HG03575 (cell line): ENCODE data around the gene EPB41L4B.
"Not testable (repeated sequence)": the region's sequence is repeated elsewhere in the genome, so short reads cannot be mapped to it uniquely, and the experiment has no call there.

Experiments
- ATAC-seq: cut with Tn5 transposase; IDR thresholded peaks from one replicate; pipeline ENCODE4 v1.9.1; 2021; ENCODE audit not compliant: unreplicated experiment, insufficient number of reproducible peaks, low FRiP score; ENCODE audit errors: extremely low read depth

The EPB41L4B gene

GRCh38 chr9:109231593-109231992, 89.3 kb downstream of the EPB41L4B start:
- no peak for ATAC-seq

- ATAC-seq: no peak
Measured at GRCh38 chr9:109230277-109230676, 90.6 kb downstream of the EPB41L4B start.

- no peak for ATAC-seq
Measured at GRCh38 chr9:109229682-109230081, 91.2 kb downstream of the EPB41L4B start.

GRCh38 chr9:109228093-109228642, 92.7 kb downstream of the EPB41L4B start:
- ATAC-seq: no peak

GRCh38 chr9:109225629-109226028, 95.2 kb downstream of the EPB41L4B start:
- no peak for ATAC-seq

GRCh38 chr9:109224751-109225150, 96.1 kb downstream of the EPB41L4B start:
- ATAC-seq: no peak

GRCh38 chr9:109218242-109218641, 102.6 kb downstream of the EPB41L4B start:
- not testable (repeated sequence) for ATAC-seq

- no peak for ATAC-seq
Measured at GRCh38 chr9:109214414-109214813, 106.4 kb downstream of the EPB41L4B start.

- ATAC-seq: no peak
Measured at GRCh38 chr9:109213285-109214121, 107.4 kb downstream of the EPB41L4B start.

- no peak for ATAC-seq
Measured at GRCh38 chr9:109212768-109213167, 108.1 kb downstream of the EPB41L4B start.

- no peak for ATAC-seq
Measured at GRCh38 chr9:109206670-109207069, 114.2 kb downstream of the EPB41L4B start.

GRCh38 chr9:109205526-109205925, 115.3 kb downstream of the EPB41L4B start:
- ATAC-seq: no peak

- ATAC-seq: no peak
Measured at GRCh38 chr9:109203761-109204360, 117.0 kb downstream of the EPB41L4B start.

- ATAC-seq: no peak
Measured at GRCh38 chr9:109199676-109200075, 121.2 kb downstream of the EPB41L4B start.

GRCh38 chr9:109198736-109199382, 122.0 kb downstream of the EPB41L4B start:
- no peak for ATAC-seq

- no peak for ATAC-seq
Measured at GRCh38 chr9:109193974-109194556, 126.8 kb downstream of the EPB41L4B start.

GRCh38 chr9:109192732-109193361, 128.0 kb downstream of the EPB41L4B start:
- no peak for ATAC-seq

- ATAC-seq: no peak
Measured at GRCh38 chr9:109191746-109192145, 129.1 kb downstream of the EPB41L4B start.

GRCh38 chr9:109190151-109190550, 130.7 kb downstream of the EPB41L4B start:
- ATAC-seq: no peak
